GM12874 (cell line): Measurements from ENCODE around the gene TMSB4X.

Experiments
- TF ChIP-seq, protein P1 (sequence below): IDR thresholded peaks from 2 replicates; pipeline ENCODE4 v1.5.1; 2011; ENCODE audit warnings: low read depth, mild to moderate bottlenecking, control low read depth, low read length, moderate library complexity; ENCODE audit not compliant: insufficient read depth

The TMSB4X gene

DNA sequence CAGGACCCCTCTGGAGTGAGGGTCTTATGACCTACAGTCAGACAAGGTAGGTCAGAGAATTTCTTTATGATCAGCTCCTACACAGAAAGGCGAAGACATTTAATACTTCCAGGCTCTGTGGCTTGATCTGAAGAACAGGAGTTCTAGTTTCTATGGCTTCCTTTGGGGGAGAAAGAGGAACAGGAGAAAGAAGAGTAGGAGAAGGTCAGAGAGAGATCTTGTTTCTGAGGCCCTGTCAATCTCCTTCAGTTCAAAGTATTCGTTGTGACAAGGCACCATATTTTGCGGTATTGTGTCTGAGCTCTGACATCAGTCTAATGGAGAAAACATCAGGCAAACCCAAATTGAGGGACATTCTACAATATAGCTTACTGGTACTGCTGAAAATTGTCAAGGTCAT, 16.7 kb downstream of the TMSB4X start:
- TF ChIP-seq, protein P1, sequence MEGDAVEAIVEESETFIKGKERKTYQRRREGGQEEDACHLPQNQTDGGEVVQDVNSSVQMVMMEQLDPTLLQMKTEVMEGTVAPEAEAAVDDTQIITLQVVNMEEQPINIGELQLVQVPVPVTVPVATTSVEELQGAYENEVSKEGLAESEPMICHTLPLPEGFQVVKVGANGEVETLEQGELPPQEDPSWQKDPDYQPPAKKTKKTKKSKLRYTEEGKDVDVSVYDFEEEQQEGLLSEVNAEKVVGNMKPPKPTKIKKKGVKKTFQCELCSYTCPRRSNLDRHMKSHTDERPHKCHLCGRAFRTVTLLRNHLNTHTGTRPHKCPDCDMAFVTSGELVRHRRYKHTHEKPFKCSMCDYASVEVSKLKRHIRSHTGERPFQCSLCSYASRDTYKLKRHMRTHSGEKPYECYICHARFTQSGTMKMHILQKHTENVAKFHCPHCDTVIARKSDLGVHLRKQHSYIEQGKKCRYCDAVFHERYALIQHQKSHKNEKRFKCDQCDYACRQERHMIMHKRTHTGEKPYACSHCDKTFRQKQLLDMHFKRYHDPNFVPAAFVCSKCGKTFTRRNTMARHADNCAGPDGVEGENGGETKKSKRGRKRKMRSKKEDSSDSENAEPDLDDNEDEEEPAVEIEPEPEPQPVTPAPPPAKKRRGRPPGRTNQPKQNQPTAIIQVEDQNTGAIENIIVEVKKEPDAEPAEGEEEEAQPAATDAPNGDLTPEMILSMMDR: no peak

DNA sequence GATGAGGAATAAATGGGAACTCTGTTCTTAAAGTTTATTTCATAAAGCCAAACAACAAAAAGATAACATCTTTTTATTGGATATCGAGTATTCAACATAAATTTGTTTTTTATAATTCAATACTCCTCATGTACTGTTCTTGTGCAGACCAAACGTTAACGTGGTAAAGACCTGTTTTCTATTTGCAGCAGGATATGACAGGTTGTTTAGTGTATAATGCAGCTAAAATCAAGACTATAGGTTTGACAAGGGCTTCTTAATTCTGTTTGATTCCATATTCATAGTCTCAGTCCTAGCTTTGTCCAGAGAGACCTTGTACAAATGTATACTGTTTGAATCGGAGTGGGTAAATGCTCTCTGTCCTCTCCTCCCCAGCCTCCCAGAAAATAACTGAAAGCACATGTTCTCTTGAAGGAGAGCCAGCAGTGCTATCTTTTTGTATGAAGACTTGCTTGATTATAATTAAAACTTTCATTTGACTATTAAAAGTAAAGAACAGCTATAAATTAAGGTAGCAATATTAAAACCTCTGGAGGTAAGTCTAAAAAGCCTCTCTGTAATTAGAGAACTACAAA, 17.7 kb downstream of the TMSB4X start:
- TF ChIP-seq, protein P1: no peak

DNA sequence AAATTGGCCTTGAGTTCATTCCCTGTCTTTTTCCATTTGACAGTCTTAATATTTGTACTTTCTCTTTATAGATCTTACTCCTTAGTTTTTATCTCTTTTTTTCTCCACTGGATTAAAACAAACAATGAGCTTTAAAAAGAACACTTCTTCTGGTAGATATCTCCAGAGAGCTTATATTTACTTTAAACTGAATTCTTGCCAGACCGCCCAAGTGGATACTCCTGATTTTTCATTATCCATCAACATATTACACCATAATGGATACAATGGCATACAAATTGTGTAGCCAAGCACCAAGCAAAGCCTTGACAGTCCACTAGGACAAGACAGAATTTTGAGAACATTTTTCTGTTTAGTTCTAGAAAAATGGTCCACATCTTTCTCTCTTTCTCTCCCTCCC, 18.9 kb downstream of the TMSB4X start:
- TF ChIP-seq, protein P1: no peak

DNA sequence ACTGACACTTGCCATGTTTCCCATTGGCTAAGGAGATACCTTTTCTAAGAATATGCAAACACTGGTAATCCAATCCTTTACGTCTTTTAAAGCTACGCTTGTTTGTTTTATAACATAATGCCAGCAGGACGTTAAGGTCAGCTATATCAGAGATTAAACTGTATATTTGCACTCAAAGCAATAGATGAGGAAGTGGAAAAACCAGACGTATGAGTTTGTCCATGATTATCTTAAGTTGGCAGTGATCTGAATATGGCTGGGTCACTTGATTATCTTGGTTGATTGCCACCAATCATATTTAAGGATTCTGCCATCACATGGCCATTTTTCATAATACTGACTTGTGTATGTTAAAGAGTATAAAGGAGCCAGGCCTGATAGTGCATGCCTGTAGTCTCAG, 19.4 kb downstream of the TMSB4X start:
- TF ChIP-seq, protein P1: no peak

DNA sequence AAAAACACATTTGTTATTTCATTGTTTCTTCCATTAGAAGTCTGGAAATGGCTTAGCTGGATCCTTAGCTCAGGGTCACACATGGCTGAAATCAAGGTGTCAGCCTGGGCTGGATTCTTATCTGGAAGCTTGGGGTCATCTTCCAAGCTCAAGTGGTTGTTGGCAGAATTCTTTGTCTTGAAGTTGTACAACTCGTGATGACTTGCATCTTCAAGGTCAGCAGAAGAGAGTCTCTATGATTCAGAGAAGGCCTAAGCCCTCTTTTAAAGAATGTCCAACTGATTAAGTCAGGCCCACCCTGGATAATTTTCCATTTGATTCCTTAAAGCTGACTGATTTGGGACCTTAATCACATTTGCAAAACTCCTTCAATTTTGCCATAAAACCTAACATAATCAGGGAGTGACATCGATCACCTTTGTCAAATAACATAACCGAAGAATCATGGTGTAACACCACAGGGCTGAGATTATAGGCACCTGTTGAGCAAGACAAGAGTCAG, 22.1 kb downstream of the TMSB4X start:
- TF ChIP-seq, protein P1: no peak

DNA sequence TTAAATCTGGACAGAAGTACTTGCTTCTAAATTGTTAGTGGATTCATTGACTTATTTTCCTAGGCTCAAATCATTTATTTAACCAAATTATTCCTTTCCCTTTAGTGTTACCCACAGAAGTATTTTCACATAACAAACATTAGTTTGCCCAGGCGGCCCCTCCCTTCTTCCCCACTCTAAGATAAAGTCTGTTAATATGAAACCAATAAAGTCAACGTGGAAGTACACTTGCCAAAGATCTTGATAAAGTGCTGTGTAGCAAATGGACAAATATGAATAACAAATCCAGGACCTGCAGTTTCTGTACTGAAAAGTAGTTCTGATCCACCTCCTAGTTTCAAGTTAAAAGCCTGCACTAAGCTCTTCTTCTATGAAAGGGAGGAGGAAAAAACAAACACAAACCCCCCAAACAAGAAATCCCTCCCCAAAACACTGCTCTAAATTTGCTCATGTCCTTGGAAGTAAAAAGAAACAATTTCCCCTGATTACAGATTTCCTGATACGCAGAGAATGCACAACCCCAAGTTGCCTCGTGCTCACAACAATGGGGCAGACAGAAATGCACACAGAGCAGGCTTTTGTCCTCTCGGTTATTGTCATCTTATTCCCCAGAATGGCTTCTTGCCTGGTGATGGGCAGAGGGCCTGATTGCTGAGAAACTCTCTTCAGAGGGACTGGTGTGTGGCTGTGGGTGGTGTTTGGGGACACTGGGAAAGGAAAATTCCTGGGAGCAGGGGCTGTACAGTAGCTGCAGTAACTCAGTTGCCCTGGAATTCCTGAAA, 23.2 kb downstream of the TMSB4X start:
- TF ChIP-seq, protein P1: no peak

DNA sequence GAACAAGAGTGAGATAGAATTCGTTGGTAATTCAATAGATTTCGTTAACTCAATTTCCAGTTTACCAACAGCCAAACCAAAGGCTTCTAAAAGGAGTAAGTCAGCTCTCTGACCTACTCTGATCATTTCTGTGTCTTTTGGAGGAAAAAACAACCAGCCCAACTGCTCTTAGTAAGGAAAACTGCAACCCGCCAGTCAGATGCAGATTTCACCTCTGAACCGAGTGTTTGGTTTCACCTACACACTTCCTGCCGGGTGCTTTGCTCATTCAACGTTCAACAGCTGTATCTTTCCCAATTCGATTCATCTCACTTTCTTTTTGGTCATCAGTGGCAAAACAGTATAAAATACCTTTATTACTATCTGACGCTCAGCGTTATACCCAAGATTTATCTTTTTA, 24.5 kb downstream of the TMSB4X start:
- TF ChIP-seq, protein P1: no peak
